ENCODE results near the gene SCP2.

GRCh38 chr1:53080041-53080440 lies 153.0 kb downstream of the SCP2 start:
- TF ChIP-seq CTCF (IDR thresholded peaks at IDR 0.05) (no peak), POLR2A (IDR thresholded peaks at IDR 0.05) (no peak)

All from esophagus squamous epithelium (tissue), 4 donors.